HG03060 (cell line): ENCODE results near the gene PDP2.

Experiments
- ATAC-seq: cut with Tn5 transposase; IDR thresholded peaks from one replicate; pipeline ENCODE4 v1.9.1; 2021; ENCODE audit warnings: low read depth, moderate number of reproducible peaks; ENCODE audit not compliant: unreplicated experiment

The PDP2 gene, protein sequence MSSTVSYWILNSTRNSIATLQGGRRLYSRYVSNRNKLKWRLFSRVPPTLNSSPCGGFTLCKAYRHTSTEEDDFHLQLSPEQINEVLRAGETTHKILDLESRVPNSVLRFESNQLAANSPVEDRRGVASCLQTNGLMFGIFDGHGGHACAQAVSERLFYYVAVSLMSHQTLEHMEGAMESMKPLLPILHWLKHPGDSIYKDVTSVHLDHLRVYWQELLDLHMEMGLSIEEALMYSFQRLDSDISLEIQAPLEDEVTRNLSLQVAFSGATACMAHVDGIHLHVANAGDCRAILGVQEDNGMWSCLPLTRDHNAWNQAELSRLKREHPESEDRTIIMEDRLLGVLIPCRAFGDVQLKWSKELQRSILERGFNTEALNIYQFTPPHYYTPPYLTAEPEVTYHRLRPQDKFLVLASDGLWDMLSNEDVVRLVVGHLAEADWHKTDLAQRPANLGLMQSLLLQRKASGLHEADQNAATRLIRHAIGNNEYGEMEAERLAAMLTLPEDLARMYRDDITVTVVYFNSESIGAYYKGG

DNA sequence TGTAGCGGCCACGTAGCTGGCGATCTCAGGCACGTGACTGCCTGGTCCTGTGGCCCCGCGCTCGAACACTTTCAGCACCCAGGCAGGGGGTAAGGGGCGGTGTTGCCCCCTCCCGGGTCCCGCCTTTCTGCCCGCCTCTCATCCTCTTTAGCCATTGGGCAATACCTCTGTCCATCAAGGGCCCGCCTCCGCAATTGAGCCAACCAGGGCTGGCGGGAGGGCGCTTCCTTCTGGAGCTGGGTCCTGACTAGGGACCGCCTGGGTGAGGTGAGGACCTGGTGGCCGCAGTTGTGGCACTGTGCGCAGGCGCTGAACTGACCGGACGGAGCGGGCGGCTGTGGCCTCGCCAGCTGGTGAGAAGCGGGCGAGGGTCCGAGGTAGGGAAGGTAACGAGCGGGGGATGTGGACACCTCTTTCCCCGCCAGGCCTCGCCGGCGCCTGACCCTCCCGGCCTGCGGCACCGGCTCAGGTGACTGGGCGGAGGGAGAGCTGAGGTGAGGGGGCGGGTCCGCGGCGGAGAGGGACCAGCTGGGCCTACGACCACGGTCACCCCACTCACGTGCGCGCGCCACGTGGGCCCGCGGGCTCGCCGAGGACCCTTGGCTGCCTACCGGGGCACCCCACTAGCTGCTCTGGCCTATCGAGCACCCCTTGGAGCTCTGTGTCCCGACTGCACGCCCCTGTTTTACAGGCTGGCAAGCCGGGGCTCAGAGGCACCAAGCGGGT, at the start of gene PDP2:
Gene PDP2 (plus strand): TSS at position 228 of the 726 bp plus-strand sequence. CDS start 3,770 bp downstream, outside the sequence.
- peak; percentile 82 for ATAC-seq

DNA sequence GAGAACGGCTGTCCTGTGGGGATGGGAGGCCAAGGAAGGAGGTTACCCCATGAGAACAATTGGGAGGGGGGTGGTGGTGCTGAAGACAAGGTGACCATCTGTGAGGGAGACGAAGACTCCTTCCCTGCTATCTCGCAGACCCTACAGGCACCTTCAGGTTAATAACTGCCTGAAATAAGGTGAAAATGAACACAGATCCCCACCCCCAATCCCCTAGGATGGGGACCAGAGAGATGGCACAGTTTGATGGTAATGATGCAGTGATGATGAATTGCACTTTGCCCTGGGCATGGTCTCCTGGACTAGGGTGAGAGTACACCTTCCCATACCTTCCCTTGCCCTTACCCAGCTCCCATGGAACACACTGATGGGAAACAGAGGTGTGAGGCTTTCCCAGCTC, 48.1 kb upstream of the PDP2 start:
- ATAC-seq = no peak

DNA sequence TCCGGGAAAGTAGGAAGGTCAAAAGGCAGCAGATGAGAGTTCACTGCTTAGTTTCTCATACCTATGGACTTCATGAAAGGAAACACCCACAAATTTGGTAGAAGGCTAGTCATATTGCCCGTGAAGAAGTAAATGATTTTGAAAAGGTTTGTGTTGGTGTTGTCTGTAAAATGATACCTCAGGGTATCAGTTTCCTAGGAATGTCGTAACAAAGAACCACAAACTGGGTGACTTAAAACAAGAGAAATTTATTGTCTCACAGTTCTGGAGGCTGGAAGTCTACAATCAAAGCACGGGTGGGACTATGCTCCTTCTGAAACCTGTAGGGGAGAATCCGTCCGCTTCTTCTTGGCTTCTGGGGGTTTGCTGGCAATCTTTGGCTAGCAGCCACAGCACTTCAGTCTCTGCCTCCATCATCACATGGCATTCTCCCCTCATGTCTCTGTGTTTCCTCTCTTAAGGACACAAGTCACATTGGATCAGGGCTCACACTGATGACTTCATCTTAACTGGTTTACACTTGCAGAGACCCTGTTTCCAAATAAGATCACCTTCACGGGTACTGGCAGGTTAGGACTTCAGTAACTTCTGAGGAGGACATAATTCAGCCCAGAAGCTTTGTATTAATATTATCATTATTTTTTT, 47.5 kb upstream of the PDP2 start:
- ATAC-seq = no peak

DNA sequence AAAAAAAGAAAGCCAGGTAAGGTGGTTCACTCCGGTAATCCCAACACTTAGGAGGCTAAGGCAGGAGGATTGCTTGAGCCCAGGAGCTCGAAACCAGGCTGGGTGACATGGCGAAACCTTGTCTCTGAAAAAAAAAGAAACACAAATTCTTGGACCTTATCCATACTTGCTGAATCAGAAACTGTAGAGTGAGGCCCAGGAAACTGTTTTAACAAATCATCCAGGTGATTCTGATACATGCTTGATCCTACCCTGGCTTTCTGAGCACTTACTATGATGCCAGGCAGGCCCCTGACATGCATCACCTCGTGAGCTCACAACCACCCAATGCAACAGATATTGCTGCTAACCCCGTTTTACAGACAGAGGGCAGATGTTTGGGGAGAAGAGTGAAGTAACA, 45.6 kb upstream of the PDP2 start:
- no peak for ATAC-seq

DNA sequence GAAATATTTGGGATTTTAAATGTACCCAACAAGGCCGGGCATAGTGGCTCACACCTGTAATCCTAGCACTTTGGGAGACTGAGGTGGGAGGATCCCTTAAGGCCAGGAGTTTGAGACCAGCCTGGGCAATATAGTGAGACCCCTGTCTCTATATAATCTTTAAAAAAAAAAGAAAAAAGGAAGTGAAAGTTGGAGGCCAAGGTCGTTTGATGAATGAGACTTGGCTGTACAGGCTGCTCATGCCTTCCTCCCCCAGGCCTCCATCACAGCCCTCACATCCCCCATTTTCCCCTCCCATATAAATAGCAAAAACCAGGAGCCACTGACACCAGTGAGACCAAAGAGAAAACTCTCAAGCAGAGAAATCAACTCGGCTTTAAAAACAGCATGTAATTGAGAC, 39.4 kb upstream of the PDP2 start:
- no peak for ATAC-seq

DNA sequence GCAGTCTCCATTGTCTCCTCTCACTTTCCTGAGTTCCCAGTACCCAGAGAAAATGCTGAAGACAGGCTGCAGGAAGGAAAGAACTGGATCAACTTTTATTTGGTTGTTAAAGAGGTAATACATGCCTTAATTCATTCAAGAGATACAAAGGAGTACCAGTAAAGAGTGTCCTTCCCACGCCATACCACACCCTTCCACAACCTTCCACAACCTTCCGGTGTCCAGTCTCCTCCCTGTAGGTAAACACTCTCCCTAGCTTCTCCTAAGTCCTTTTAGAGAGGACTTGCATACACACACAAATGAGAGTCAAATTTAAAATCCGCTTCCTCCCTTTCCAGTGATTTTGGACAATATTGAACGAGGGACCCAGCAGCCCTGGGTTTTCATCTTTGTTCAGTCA, 38.9 kb upstream of the PDP2 start:
- ATAC-seq = no peak

DNA sequence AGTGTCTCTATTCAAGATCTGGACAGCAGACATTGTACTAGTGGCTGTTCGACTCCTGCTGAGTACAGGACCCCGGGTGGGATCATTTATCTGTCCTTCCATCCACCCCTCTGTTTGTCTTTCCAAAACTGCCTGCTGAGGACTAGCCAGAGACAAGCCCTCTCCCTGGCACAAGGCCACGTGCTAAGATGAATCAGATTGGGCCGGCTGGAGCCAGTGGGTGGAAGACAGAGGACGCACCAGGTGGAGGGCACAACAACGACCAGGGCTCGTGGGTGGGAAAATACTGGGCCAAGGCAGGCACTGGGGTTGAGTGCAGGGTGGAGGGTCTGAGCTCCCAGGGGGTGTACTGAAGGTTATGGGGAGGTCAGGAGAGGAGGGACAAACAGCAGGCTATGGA, 37.5 kb upstream of the PDP2 start:
- ATAC-seq = no peak

DNA sequence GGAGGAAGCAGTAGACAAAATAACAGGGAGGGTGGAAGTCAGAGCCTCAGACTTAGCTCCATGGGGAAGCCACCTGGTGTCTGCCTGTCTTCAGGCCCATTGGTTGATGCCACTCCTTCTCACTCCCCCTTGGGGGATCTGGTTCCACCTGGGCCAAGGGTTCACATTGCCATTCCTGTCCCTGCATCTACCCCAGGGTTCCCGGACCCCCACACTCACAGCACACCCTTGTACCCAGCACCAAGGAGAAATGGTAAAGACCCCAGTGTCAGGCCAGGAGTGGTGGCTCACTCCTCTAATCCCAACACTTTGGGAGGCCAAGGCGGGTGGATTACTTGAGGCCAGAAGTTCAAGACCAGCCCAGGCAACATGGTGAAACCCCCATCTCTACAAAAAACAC, 37.1 kb upstream of the PDP2 start:
- ATAC-seq = no peak

DNA sequence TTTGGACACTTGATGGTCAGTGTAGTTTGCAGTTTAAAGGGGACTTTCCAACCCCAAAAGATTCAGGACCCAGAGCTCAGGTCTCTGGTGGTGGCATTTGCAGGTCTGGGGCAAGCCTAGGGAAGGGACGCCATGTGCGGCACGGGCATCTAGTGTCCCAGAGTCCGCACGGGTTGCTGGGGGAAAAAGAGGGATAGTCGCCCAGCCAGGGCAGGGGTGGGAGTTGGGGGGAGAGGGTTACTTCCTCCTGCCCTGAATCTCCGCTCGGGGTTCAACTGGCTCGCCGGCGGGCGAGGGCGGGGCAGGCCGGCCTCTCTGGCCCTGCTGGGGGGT, 36.3 kb upstream of the PDP2 start:
- no peak for ATAC-seq

DNA sequence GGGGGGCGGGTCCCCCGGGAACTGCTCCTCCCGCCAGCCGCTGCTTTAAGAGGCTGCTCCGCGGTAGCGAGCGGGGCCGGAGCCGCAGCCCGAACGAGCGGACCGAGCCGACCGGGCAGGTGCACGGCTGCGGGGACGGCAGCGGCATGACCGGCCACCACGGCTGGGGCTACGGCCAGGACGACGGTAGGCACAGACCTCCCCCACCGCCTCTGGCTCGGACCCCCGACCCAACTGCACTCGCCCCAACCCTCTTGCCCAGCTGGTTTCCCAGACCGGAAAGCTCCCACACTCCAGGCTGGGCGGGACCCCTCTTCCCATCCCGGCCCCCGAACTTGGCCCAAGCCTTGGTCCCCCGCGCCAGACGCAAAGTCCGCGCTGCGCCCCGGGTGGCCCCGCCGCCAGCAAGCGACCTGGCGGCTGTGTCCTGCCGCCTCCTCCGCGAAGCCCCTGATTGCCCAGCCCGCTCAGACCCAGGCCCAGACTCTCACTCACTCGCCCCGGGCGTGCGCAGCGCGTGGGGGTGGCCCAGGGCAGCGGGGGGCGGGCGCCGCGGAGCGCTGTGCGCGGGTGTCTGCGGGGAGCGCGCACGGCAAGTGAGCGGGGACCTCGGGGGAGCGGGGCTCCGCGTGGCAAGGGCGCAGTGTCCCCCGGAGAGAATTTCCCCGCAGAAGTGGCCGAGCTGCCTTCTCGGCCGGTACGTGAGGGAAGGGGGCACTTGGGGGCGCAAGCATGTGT, 35.8 kb upstream of the PDP2 start, which contains the start of gene CA7:
Gene CA7 (plus strand): TSS at position 73 of the 738 bp plus-strand sequence. CDS start 74 bp downstream, at position 147.
- ATAC-seq = no peak

DNA sequence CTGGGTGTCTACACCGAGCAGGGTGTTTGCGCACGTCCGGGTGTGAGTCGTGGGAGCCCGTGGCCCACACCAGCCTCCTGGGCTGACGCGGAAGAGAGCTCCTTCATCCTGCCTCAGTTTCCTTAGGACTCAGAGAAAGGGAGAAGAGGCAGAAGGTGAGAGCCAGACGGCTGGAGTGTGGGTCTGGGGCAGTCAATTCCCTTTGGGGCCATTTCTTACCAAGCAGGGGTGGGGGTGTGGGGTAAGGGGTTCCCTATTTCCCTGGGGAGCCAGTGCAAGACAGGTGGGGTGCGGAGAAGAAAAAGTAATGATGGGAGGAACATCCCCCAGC, 35.3 kb upstream of the PDP2 start:
- no peak for ATAC-seq

DNA sequence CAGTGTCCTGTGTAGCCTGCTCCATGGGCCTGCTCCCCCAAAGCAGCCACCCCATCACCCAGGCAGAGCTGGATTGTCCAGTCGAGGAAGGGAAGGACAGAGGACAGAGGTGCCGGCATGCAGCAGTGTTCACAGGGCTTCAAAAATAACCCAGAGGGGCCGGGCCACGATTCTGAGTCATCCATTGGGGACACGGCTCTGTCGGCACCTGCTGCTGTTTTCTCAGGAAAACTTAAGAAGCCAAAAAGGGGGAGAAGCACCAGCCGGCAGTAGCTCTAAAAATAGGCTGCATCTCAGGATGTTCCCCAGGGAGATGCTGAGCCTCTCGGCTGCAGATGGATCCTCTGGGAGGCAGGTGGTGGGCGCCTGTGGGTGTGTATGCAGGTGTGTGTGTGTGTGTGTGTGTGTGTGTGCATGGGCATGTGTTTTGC, 34.5 kb upstream of the PDP2 start:
- no peak for ATAC-seq

DNA sequence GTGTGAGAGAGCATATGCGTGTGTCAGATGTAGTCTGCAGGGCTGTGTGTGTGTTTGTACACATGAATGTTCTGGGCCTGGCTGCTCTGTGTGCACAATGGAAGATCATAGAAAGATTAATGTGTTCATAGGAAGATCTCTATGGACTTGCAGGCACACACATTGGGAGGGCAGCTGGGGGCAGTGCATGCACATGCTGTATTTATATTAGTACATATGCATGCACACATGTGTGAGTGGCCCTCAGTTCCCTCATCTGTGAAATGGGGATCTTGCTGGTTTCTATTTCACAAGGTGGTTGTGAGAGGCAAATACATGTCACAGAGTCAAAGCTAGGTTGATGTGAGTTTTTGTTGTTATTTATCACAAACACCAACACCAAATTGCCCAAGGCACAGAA, 34.0 kb upstream of the PDP2 start:
- ATAC-seq = no peak

DNA sequence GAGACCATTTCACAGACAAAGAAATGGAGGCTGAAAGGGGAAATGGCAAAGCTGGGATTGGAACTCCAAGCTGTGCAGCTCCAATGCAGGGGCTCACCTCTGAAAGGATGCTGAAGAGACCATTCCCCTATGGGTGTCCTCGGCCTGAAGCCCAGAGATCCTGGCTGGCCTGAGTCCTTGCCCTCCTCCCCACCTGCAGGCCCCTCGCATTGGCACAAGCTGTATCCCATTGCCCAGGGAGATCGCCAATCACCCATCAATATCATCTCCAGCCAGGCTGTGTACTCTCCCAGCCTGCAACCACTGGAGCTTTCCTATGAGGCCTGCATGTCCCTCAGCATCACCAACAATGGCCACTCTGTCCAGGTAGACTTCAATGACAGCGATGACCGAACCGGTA, 33.5 kb upstream of the PDP2 start:
- ATAC-seq = no peak

DNA sequence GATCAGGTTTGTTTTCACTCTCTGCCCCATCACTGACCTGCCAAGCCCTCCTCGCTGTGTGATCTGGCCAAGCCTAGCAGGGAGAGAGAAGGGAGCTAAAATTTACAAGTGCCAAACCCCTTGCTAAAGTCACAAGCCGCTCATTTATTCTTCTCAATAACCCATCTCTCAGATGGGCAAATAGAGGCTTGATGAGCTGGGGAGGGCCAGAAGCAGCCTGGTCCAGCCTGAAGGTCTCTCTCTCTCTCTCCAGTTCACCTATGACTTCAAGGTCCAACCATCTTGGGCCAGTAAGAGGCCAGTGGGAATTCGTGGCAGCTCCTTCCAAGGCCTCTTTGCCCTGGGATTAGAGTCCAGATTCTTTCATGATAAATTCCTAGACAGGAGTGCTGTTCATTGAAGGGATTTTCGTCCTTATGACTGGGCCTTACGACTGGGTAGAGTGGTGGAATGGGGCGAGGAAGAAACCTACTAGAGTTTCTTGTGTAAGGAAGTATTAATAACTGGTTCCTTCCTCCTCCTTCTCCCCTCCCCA, 32.7 kb upstream of the PDP2 start:
- no peak for ATAC-seq

DNA sequence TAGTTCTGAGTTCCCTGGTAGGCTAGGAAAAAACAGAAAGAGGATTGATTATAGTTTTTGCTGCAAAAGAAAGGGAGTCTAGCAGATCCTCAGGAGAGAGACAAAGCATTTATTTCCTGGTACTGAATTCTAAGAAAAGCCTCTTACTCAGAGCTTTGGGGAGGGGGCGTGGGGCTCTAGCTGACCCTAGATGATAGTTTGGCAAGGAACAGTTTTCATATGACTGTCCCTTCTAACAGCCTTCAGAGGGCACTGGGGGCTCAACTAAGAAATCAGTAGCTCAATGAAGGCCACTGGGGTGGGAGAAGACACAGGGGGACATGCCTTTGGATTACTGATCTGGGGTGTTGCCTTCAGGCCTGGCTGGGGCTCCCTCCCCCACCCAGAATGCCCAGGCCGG, 32.1 kb upstream of the PDP2 start:
- ATAC-seq = no peak

DNA sequence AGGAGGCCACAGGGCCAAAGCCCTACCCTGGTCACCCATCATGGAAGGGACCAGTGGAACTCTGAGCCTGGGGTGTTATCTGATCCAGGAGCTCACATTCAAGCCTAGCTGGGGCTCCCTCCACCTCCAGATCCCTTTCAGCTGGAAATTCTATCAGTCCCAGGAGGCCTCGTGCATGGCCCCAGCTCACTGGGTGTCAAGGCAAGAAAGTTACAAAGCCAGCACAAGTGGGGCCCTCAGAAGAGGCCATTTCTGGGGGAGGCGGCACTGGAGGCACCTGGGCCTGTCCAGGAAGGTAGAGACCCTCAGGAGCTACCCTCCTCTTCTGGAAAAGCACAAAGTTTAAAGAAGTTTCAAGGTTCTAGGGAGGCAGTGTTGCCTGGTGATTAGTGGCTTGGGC, 31.3 kb upstream of the PDP2 start:
- ATAC-seq = no peak

DNA sequence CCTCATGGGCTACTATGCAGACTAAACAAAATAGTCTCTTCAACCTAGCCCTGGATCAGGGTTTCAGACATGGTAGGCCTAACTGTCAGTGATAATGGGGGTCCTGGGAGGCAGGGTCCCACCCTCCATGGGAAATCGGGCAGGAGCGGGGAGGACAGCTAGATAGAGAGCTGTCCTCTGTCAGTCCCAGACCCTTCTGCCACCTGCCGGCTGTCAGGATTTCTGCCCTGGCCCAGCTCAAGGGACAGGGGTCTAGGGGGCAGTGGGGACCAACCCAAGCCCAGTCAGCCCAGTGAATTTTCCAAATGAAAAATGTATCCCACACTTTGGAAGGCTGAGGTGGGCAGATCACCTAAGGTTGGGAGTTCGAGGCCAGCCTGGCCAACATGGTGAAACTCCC, 30.8 kb upstream of the PDP2 start:
- ATAC-seq = no peak

DNA sequence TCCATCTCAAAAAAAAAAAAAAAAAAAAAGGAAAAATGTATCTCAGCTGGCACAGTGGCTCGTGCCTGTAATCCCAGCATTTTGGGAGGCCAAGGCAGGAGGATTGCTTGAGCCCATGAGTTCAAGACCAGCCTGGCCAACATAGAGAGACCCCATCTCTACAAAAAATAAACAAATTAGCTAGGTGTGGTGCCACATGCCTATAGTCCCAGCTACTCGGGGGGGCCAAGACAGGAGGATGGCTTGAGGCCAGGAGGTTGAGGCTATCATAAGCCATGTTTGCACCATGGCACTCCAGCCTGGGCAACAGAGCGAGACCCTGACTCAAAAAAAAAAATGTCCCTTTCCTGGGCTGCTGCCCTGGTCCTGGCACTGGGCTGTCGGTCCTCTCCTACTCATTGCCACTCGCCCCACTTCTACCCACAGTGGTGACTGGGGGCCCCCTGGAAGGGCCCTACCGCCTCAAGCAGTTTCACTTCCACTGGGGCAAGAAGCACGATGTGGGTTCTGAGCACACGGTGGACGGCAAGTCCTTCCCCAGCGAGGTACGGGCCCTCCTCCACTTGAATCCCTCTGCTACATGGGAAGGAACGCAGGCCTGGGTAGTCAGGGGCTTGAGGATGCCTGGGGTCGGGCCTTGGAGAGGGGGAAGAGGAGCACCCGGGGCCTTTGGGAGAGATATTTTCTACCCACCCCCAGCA, 30.1 kb upstream of the PDP2 start:
- no peak for ATAC-seq
